ENCODE measurements around the gene CYFIP1.
"Not testable (repeated sequence)": the region's sequence is repeated elsewhere in the genome, so short reads cannot be mapped to it uniquely, and the experiment has no call there.

Gene CYFIP1

GRCh38 chr15:22980189-22981050 lies at the start of gene CYFIP1:
TSS of gene CYFIP1 (minus strand) at chr15:22980368. CDS start at chr15:22947285, 33,083 bp downstream.
- DNase-seq (ENCODE audit: low spot score), result peak; percentile 94

GRCh38 chr15:23026218-23026617 lies 46.0 kb upstream of the CYFIP1 start:
- DNase-seq (ENCODE audit: low spot score), result no peak

- no peak for DNase-seq (ENCODE audit: low spot score)
These were observed 42.0 kb upstream of the CYFIP1 start for GRCh38 chr15:23022156-23022555.

- DNase-seq (ENCODE audit: low spot score), result no peak
These were observed 34.3 kb upstream of the CYFIP1 start for GRCh38 chr15:23014394-23015000.

GRCh38 chr15:23013681-23014080 lies 33.5 kb upstream of the CYFIP1 start:
- DNase-seq (ENCODE audit: low spot score), result no peak

- not testable (repeated sequence) for DNase-seq (ENCODE audit: low spot score)
These were observed 32.4 kb upstream of the CYFIP1 start for GRCh38 chr15:23012616-23013015.

- DNase-seq (ENCODE audit: low spot score), result no peak
These were observed 23.6 kb upstream of the CYFIP1 start for GRCh38 chr15:23003736-23004135.

- DNase-seq (ENCODE audit: low spot score), result no peak
These were observed 22.8 kb upstream of the CYFIP1 start for GRCh38 chr15:23002920-23003319.

GRCh38 chr15:22995795-22996194 lies 15.6 kb upstream of the CYFIP1 start:
- DNase-seq (ENCODE audit: low spot score), result no peak

- no peak for DNase-seq (ENCODE audit: low spot score)
These were observed 11.8 kb upstream of the CYFIP1 start for GRCh38 chr15:22992024-22992326.

- no peak for DNase-seq (ENCODE audit: low spot score)
These were observed 9.7 kb upstream of the CYFIP1 start for GRCh38 chr15:22989576-22990477.

GRCh38 chr15:22988811-22989210 lies 8.6 kb upstream of the CYFIP1 start:
- DNase-seq (ENCODE audit: low spot score), result no peak

GRCh38 chr15:22981931-22982330 lies 1.8 kb upstream of the CYFIP1 start:
- DNase-seq (ENCODE audit: low spot score), result not testable (repeated sequence)

GRCh38 chr15:22981051-22981840 lies 1.1 kb upstream of the CYFIP1 start:
- DNase-seq (ENCODE audit: low spot score), result no peak

GRCh38 chr15:22979238-22980188 lies 655 bp downstream of the CYFIP1 start:
- DNase-seq (ENCODE audit: low spot score), result no peak

GRCh38 chr15:22978691-22979237 lies 1.4 kb downstream of the CYFIP1 start:
- no peak for DNase-seq (ENCODE audit: low spot score)

- no peak for DNase-seq (ENCODE audit: low spot score)
These were observed 5.4 kb downstream of the CYFIP1 start for GRCh38 chr15:22974745-22975144.

GRCh38 chr15:22973987-22974386 lies 6.2 kb downstream of the CYFIP1 start:
- no peak for DNase-seq (ENCODE audit: low spot score)

- DNase-seq (ENCODE audit: low spot score), result no peak
These were observed 6.9 kb downstream of the CYFIP1 start for GRCh38 chr15:22973286-22973685.

GRCh38 chr15:22969489-22969888 lies 10.7 kb downstream of the CYFIP1 start:
- no peak for DNase-seq (ENCODE audit: low spot score)
